Nasal cavity respiratory epithelium epithelial cell of viscerocranial mucosa (primary cell): Measurements from ENCODE around the gene RPA1. TPM values are rescaled to one million over a fixed set of nuclear protein-coding genes. Genes with fewer than 3 reads are reported as not detected.

Source experiments
- total RNA-seq: library from RNA; depleted of rRNA; stranded (reverse); fragments of >200 nt; gene quantifications from 2 replicates; pipeline ENCODE4 v1.2.3, GENCODE V29; 2014

Gene RPA1
- 29.4 and 54.2 TPM in 2 replicates for total RNA-seq

GRCh38 chr17:1829592-1830257 lies at the start of gene RPA1, which contains the start of gene SMYD4:
Gene RPA1 (plus strand): TSS chr17:1830005. CDS start chr17:1830094, 89 bp downstream.
Gene SMYD4 (minus strand): TSS chr17:1829902. CDS start chr17:1827994, 1,908 bp downstream.

Other genes with a start within 250 kb of the RPA1 start
- gene SLC43A2, start 201.2 kb upstream of the RPA1 start, total RNA-seq = 3.8 and 8.5 TPM in 2 replicates
- gene SCARF1, start 184.3 kb upstream of the RPA1 start, total RNA-seq = 0.34 and 0.43 TPM in 2 replicates
- 3.4 and 3.6 TPM in 2 replicates for gene RILP, start 180.1 kb upstream of the RPA1 start, total RNA-seq
- gene PRPF8, start 145.1 kb upstream of the RPA1 start, total RNA-seq = 88.9 and 187 TPM in 2 replicates
- gene TLCD2, start 119.6 kb upstream of the RPA1 start, total RNA-seq = 7.8 and 9.9 TPM in 2 replicates
- gene WDR81, start 105.3 kb upstream of the RPA1 start, total RNA-seq = 13.7 and 39.9 TPM in 2 replicates
- 0.68 and 1.5 TPM in 2 replicates for gene SERPINF2, start 87.1 kb upstream of the RPA1 start, total RNA-seq
- 73.1 and 440 TPM in 2 replicates for gene SERPINF1, start 67.9 kb upstream of the RPA1 start, total RNA-seq
- 8.5 and 11.2 TPM in 2 replicates for gene SMYD4, start 103 bp upstream of the RPA1 start, total RNA-seq
- gene RTN4RL1, start 195.3 kb downstream of the RPA1 start, total RNA-seq = 0.34 and 0.71 TPM in 2 replicates
- gene DPH1, start 200.1 kb downstream of the RPA1 start, total RNA-seq = 12.3 and 22.1 TPM in 2 replicates
- gene OVCA2, start 212.0 kb downstream of the RPA1 start, total RNA-seq = 23.3 and 91.2 TPM in 2 replicates
- gene HIC1, start 225.1 kb downstream of the RPA1 start, total RNA-seq = 1.4 and 3.3 TPM in 2 replicates